ENCODE results near the gene ARHGAP22. TPM values are rescaled to one million over a fixed set of nuclear protein-coding genes. Genes with fewer than 3 reads are reported as not detected.

The ARHGAP22 gene
- polyA plus RNA-seq, 1 donor = 1.3 TPM

DNA sequence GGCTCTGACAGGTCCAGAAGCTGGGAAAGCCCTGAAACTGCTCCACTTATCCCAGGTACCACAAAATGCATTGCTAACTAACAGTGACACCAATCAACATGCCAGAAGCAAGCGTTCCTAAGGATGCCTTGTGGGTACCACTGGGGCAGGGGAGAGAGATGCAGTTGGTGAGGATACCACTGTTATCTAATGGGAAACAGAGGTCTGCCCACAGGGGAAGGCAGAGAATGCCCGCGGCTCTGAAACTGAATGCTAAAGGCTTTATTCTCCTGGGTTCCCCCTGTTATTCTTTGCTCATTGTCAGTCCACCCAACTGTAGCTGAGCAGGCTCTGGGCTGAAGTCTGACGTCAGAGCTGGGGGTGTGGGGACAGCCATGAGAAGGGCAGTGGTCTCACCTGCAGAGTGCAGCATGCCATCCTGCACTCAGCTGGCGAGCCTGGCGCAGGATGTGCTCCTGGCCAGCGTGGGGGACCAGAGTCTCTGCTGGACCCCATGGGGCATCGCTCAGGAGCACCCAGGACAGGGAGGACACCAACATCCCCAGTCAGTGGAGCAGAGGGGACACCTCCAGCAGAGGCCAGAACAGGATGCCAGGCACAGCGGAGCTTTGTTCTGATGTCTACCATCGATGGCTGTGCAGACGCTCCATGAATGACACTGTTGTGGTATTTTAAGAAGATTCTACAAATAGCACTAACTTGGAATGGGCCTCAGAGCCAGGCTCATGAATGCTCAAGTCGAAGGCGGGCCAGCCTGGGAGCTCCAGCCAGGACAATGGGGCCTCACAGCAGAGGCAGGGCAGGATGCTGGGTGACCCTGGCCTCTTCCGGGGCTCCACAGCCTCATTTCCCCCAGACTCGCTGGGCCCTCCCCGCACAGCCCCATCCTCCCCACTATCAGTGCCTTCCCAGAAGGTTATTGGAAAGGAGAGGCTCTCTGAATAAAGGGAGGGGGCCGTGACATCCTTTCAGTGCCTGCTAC lies 95.8 kb downstream of the ARHGAP22 start:
- no peak for DNase-seq

DNA sequence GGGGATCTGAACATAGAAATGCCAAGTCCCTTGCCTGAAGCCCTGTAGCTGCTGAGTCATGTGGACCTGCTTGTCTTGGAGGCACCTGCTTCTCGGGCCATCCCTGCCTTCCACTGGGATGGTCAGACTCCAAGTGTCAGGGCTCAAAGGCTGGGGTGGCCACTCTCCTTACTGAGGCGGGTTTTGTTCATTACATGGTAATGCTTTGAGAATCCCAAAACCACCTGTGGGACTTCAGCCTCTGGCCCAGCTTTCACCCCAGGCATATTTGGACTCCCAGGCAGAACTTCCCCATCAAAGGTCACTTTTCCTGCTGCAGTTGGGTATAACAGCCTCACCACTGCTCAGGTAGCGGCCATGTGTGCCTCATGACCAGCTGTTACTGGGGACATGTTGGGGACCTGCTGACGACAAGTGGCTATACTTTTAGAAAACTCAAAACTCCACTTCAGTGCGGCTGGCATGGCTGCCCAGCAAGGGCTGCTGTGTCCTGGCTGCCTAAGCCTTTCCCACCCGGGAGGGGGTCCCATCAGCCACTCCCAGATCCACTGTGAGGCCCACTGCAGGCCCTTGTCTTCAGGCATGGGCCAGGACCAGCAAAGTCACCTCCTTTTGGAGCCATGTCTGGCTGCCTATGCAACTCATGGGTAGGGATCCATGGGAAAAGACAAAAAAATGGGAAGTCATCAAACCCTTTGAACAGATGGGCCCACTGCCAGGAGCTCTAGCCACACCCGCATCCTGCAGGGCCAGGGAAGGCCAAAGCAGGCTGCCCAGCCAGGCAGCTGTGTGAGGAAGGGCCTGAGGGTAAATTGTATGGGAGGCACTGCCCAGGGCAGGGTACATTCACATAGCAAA lies 96.7 kb downstream of the ARHGAP22 start:
- no peak for DNase-seq

DNA sequence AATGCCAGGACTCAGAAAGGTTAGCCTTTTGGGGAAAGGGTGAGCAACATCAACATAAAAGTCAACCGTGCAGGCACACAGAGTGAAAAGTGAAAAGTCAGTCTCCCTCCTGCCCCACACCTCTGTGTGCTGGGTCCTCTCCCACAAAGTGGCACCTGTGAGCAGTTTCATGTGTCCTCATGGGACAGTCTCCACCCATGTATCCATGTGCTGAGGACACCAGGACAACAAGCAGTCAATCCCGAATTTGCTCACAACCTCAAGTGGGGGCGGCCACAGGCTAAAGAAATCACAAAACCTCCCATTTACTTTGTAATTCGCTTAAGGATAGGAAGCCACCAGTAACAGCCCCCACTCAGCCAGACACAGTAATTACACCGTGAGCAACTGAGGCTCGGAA lies 97.4 kb downstream of the ARHGAP22 start:
- DNase-seq = no peak

DNA sequence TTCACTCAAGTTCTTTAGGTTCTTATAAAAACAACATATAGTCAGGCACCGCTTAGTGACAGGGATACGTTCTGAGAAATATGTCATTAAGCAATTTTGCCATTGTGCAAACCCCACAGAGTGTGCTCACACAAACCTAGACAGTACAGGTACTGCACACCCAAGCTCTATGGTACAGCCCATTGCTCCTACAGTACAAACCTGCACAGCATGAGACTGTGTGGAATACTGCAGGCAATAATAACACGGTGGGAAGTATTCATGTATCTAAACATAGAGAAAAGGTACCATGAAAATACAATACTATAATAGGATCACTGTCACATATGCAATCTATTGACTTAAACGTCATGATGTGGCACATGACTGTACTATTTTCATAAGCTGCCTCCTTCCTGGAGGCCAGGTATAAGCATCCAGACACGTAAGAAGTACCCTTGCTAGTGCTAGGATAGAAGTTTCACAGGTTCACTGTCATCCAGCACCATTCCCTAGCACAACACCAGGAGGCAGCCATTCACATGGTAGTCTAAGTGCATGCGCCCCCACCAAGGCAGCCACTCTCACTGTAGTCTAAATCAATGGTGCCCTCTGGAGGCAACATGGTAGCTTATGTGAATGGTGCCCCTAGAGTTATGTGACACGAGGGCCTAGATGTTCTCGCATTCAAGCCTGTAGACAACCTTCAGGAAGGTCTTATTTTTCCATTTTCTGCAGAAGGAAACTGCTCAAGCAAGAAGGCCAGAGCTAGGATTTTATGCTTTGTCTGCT lies 98.5 kb downstream of the ARHGAP22 start:
- DNase-seq = no peak

DNA sequence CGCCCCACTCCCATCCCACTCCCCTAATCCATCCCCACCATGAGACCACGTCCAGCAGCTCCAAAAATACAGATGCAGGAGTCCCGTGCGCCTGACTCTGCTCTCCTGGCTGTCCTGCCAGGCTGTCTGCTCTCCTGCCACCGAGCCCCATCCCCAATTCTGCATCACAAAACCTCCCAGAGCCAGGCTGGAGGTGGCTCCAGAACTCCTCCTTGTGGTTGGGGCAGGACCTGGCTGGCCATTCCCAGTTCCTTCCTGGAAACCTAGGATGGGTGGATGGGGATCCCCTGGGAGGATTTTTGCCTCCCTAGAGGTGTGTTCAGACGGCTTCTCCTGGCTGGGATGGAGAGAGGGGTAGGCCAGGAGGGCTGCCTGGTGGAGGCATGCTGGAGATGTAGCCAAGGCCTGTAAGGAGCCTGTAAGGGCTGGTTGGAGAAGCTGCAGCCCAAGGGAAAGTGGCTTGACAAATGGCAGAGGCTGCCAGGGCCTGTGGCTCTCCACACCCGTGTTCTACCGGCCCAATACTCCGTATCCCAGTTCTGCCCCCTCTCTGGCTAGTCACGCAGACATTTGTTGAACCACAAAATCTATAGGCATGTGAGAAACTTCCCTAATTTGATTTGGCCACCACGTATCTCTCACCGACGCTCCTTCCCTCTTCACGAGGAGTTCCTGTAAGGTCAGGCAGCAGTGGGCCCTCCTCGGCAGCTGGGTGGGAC lies 99.3 kb downstream of the ARHGAP22 start:
- no peak for DNase-seq

DNA sequence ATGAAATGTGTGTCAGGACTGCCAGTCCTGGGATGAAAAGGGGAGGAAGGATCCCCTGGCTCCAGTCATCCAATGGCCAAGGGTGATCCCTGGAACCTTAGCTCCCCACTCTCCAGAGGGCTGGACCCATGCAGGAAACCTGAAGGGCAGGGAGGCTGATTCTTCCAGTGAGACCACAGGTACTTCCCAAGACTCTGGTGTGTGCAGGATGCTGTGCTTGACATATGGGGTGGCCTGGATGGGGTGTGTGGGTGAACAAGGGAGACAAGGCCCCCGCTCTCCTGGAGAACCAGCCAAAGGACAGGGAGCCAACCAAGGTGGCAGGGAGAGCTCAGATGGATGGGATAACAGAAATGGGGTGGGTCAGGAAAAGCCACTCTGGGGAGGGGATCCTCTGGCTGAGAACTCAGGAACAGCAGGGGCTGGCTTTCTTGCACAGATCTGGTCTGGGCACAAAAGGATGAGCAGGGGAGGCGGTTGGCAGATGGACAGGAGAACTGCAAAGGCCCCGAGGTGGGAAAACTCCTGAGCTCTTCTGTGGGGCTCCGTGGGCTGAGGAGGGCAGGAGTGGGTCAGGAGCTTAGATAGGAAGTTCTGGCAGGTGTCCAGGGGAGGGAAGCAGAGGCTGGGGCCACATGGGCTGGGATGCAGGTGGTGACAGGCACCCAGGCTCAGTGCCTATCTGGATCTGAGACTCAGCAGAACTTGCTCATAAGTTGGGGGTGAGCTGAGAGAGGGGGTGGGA lies 100.6 kb downstream of the ARHGAP22 start:
- no peak for DNase-seq

DNA sequence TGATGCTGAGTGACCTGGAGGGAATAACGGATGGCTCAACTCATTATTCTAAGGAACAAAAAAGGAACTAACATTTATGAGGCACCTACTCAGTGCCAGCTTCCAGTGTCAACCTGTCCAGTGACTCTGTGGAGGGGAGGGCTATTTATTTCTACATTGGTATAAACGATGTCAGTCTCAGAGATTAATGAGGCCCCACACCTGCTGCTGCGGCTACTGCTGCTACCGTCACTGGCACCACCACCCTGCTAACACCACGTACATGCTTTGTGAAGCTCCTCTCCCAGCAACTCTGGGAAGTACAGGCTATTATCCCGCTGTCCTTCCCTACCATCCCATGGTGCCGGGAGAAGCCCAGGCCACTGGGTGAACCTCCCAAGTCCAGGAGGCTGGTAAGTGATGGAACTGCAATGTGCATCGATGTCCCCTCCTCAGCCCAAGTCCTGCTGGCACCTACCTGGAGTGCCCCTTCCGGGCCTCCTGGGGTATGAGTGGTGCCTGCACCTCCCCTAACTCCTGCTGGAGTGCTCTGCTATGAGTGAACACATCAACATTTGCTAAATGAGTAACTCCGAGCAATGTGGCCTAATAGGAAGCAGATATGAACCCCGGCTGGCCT lies 101.5 kb downstream of the ARHGAP22 start:
- no peak for DNase-seq

DNA sequence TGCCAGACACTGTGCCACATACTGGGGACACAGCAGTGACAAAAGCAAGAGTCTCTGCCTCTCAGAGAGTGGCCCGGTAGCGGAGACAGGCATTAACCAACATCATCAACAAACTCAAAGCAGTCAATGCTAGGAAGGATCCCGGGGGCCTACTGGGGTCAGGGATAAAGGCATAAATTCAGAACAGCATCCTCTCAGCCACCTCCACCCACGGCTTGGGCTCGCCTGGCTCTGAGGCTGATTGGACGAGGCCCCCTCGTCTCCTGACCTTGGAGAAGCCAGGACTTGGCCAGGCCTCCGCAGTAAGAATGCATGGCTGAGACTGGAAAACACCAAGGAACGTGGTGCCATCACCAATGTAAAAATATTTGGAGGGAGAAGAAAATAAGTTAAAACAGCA lies 102.1 kb downstream of the ARHGAP22 start:
- no peak for DNase-seq

DNA sequence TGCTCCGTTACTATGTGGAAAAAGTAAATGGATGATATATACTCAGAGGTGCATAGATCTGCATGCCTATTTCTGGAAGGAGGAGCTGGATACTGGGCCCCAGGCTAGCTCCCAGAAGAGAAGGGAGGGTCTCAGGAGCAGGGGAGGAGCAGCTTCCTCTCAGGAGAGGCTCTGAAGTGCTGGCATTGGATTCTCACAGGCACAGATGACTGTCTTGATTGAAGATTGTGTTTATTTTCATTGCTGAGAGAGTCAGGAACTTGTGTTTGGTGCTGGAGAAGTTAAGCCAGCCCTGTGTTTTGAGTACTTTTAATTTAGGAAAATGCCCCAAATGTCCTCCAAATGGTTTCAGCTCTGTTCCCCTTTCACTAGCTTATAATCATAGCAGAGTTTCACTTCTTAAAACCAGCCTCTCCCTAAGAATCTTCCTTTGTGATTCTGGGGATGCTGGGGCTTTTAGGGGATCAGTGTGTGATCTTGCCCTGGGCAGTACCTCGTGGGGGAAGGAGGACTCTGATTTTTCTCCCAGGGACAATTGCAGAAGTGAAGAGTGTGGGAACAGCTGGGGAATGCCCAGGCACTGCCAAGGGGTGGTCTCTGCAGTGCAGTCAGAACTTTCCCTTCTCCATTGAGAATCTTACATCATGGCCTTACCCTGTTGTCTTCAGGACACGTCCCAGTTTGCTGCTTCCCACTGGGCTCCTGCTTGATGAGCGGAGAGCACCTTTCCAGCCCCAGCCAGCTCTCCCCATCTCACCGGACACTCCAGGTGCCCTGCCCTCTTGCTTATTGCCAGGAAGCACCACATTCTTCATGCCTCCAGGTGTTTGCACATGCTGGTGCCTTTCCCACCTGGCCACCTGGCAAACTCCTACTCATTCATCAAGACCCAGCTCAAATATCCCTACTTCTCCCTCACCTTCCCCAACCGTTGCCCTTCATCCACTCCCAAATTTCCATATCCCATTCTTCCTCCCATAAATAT lies 102.8 kb downstream of the ARHGAP22 start:
- no peak for DNase-seq

DNA sequence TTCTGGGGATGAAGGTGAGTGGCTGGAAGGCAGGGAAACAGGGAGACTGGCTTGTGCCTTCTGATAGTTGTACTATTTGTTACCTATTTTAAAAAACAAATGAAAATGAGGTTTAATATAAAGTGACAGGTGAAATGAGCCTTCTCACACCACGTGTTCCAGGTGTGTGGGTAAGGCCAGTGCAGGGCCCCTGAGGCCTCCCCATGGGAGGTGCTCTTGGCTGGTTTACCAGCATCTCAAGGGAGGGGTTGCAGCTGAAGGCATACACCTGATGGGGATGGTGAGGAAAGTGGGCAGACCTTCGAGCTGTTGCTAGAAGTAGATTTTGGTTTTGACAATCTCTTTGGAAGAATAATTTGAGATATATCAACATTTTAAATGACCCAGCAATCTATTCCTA lies 103.6 kb downstream of the ARHGAP22 start:
- no peak for DNase-seq

DNA sequence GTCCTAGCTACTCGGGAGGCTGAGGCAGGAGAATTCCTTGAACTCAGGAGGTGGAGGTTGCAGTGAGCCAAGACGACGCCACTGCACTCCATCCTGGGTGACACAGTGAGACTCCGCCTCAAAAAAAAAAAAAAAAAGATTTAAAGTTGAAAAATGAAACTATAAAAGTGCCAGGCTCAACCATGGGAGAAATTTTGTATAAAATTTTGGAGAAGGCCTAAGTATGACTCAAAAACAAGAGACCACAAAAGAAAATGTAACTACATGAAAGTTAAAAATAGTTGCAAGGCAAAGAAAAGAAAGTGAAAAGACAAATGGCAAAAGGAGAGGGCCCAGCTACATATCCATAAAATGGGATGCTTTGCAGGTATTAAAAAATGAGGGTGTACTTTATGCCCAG lies 104.1 kb downstream of the ARHGAP22 start:
- no peak for DNase-seq

DNA sequence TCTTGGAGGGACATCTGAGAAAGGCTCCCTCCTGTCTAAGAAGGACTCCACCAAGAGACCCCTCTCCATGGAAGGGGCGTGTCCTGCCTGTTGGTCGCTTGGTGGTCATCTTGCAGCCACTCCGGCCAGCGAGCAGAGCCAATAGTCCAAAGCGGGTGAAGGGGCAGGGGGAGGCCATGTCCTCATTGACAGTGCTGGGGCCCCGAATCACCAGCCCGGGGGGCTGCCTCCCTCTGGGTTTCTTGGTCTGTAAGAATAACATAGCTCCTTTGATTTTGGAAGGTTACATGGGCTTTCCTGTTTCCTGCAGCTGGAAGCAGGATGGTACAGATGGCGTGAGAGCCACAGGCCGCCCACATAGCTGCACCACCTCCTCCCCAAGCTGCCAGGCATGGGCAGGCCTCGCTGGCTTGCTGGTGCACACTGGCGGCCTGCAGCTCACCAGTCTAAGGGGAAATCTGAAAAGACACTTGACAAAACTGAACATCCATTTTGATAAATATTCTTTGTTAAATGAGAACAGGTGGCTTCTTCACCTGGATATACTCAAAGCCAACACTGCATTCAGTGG lies 105.8 kb downstream of the ARHGAP22 start:
- no peak for DNase-seq

DNA sequence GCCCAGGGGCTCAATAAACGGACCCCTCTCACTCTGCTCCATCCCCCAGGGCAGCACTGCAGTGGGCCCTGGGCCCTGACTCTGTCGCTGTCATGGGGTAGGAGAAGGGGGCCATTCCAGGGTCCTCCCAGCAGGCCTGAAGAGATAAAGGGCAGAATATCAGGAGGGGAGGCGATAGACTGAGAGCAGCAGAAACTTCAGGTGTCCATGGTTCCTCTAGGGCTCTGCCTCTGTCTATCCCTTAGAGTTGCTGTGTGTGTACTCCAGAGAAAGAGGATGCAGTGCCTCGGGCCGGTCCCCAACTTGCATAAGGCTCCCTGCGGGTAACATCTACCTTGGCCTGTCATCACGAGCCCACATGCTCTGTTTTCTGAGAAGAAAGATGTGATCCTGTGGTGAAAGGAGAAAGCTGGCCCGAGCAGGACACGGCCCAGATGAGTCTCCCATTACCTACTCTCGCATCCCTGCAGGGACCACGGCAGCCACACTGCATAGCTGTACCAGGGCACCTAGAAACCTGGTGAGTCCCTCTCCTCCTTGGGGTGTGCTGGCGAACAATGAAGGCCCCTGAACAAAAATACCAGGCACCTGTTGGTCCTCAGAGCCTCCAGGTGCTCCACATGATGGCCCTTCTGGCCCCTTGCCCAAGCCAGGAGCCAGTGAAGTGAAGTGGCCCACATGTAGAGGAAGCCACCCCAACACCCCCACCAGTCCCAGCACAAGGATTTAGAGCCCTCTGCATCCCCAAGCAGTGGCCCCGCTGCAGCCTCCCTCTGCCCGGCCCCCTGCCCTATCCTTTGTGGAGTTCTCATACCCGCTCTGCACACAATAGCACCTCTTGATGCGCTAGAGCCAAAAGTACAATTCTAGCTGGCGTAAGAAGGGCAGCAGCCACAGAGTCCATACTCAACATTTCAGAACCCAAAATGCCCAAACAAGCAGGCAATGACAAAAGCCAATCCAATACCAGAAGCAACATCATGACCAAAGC lies 106.8 kb downstream of the ARHGAP22 start:
- no peak for DNase-seq

DNA sequence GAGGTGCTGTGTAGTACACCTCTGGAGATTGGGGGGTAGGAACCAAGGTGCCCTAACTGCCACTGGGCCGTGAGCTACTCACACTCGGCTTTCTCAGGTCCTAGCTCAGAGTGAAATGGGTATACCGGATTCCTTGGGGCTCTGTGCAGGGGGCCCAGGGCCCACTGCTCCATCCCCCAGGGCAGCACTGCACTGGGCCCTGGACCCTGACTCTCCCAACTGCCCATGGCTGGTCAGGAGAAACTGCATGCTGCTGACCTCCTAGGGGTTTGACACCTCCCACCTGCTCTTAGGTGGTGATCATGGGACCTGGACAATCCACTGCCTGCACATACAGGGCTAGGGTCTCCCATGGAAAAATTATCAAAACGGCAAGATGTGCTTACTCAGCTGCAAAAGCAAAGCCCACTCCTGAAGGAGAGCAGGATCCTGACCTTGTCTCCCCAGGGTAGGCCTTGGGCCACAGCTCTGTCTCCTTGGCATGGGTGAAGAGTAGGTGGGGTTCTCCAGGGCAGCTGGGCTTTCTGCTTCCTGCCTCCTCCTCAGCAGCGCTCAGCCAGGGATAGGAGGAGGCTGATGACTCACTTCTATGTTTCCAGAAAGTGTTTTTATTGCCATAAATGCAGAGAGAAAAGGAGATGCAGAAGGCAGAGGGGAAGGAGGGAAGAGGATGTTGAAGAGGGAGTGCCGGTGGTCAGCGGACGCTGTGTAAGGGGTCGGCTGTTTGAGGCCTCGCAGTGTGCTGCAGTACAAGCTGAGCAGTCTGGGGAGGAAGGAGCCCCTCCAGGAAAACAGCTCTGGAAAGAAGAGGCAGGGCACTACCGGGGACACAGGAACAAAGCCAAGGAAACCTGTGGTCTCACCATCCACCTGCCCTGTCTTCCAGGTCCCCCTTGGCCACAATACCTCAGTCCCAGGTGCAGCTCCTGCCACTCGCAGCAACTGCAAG lies 107.8 kb downstream of the ARHGAP22 start:
- DNase-seq = peak; percentile 29

DNA sequence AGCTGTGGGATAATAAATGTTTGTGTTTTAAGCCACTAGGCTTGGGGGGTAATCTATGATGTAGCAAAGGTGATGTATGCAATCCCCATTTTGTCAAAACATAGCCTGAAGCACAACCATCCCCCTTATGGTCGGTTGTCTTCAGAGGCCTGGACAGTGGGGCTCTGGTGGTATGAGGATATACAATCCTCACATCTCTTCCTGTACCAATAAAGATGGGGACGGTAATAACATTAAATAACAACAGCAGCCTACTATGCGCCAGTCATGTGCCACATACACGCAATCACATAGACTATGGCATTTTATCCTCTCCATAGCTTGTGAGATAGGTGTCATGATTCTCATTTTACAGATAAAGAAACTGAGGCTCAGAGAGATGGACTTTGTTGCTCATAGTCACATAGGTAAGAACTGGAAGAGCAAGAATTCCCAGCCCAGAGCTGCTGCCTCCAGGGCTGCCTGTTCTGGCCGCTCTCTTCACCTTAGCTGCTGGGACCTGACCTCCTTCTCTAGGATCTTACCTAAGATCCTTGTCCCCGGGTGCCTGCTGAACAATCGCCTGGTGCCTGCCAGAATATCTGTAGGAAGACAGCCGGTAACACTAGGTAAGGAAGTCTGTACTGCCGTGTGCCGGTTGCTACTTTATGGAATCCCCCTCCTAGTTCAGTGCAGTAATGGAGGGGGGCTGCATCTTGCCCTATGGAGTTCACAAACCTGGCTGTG lies 108.6 kb downstream of the ARHGAP22 start:
- no peak for DNase-seq

All from hindlimb muscle (tissue), 1 donor.